DMS 273 (cell line): ENCODE data around the gene CDK3.

Experiments used
- DNase-seq: peaks from one replicate; lab custom pipeline; 2025; ENCODE audit not compliant: unreplicated experiment; lab: John Stamatoyannopoulos, UW

CDK3 gene

GRCh38 chr17:76013377-76013932 is 12.8 kb downstream of the CDK3 start:
- DNase-seq, result no peak

DNA sequence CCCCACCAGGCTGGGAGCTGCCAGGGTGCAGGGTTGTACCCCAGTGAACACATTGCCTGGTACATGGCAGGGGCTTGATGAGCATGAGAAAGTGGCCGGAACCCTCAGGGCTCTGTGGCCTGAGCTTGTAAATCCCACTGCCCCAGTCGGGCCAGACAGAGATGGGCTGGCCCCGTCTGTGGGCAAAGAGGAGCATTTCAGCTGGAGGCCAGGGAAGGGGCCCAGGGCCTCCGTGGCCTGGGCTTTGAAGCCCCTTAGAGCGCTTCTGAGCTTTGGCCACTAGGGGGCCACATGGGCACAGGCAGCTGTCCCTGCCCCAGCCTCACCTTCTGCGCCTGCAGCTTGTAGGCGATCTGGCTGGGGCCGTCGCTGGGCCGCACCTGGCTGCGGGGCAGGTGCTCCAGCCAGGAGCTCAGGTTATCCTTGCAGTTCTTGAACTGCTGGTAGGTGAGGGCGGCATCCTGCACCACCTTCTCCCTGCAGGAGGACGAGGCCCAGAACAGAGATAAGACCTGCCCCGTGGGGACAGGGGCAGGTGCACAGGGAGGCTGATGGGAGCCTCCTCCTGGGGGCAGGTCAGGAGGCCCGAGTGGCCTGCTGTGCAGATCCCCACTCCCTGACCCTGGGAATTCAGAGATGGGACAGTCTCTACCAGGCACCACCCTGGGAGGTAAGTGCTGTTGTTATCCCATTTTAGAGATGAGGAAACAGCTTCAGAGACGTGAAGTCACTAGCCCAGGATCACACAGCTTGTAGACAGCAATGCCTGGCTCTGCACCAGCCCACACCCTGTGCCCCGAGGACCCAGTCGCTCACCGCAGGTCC is 13.7 kb downstream of the CDK3 start:
- DNase-seq, result peak; percentile 93

DNA sequence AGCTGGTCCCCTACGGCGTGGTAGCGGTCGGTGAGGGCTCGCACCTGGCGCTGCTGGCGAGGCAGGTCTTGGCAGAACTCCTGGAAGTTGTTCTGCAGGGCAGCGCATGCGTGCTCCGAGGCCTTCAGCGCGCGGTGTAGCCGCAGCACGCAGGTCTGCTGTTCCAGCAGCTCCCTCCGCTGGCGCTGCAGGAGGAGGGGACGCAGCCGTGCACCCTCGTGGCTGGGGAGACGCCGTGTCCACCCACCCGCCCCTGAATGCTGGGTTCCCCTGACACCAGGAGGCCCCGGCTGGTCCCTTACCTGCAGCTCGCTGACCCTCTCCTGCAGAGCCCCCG is 14.2 kb downstream of the CDK3 start:
- DNase-seq, result peak; percentile 81

- DNase-seq, result no peak
Measured at GRCh38 chr17:76017481-76018339, 17.1 kb downstream of the CDK3 start.

GRCh38 chr17:76018340-76018680 is 17.7 kb downstream of the CDK3 start:
- no peak for DNase-seq

DNA sequence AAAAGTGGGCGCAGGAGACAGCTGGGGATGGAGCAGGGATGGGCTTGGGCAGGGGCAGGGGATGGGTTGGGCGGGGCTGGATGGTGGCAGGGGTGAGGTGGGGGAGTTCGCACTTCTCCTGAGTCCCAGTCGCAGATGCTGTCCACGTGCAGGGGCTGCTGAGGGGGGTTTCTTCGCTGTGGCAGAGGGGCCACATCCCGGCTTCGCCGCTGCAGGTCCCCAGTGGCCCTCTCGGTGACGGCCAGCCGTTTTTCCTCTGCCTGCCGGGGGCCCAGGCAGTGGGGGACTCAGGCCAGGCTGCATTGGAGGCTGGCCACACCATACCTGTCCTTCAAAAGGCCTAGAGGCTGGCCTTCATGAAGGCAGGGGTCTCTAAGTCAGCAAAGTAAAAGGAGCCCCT is 18.1 kb downstream of the CDK3 start:
- no peak for DNase-seq

DNA sequence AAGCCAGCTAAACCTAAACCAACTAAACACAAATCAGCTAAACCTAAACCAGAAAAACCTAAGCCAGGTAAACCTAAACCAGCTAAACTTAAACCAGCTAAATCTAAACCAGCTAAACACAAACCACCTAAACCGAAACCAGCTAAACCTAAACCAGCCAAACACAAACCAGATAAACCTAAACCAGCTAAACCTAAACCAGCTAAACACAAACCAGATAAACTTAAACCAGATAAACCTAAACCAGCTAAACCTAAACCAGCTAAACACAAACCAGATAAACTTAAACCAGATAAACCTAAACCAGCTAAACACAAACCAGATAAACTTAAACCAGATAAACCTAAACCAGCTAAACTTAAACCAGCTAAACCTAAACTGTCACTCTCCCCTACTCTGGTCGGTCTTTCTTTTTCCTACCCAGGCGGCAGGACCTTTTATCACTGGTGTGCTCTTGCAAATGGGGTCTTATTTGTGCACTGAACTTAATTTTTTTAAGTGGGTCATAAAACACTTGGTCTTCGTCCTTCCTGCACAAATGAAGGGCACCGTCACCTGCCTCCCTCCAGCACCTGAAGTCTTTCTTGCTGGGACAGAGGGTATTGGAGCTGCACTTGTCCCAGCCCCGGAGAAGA is 19.3 kb downstream of the CDK3 start:
- DNase-seq, result no peak

- DNase-seq, result no peak
Measured at GRCh38 chr17:76022285-76022684, 21.6 kb downstream of the CDK3 start.

- no peak for DNase-seq
Measured at GRCh38 chr17:76022973-76023899, 22.6 kb downstream of the CDK3 start.

- DNase-seq, result no peak
Measured at GRCh38 chr17:76023900-76024237, 23.2 kb downstream of the CDK3 start.

GRCh38 chr17:76024353-76024752 is 23.7 kb downstream of the CDK3 start:
- no peak for DNase-seq

DNA sequence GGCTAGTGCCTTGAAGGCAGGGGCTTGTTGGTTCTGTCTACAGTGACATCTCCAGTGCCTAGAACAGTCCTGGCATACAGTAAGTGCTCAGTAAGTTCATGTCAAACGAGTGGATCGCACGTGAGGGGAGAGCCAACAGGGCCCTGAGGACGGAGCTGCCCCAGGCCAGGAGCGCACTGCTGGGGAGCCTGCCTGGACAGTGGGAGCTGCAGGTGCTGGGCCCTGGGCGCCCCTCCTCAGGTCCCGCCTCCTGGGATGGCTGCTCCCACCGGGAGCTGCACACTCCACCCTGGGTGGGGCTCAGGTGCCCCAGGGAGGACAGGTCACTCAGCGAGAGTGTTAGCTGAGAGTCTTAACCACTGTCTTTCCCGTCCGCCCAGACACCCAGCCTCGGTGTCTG is 24.6 kb downstream of the CDK3 start:
- no peak for DNase-seq

DNA sequence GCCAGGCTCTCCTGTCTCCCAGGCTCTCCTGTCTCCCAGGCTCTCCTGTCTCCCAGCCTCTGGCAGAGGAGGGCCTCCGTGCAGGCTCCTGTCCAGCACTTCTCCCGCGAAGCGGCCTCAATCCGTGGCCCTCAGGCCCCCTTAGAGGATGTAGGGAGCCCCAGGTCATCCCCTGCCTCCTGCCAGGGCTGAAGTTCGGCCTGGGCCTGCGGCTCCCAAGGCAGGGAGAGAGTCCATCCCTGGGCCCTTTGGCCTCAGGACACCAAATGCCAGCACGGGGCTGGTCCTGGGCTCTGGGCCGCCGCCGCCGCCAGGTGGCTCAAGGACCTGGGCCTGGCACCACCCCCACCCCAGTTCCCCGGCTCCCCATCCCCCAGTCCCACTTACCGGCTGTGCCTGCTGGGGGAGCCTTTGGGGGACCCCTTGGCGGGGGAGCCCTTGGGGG is 26.1 kb downstream of the CDK3 start:
- no peak for DNase-seq

DNA sequence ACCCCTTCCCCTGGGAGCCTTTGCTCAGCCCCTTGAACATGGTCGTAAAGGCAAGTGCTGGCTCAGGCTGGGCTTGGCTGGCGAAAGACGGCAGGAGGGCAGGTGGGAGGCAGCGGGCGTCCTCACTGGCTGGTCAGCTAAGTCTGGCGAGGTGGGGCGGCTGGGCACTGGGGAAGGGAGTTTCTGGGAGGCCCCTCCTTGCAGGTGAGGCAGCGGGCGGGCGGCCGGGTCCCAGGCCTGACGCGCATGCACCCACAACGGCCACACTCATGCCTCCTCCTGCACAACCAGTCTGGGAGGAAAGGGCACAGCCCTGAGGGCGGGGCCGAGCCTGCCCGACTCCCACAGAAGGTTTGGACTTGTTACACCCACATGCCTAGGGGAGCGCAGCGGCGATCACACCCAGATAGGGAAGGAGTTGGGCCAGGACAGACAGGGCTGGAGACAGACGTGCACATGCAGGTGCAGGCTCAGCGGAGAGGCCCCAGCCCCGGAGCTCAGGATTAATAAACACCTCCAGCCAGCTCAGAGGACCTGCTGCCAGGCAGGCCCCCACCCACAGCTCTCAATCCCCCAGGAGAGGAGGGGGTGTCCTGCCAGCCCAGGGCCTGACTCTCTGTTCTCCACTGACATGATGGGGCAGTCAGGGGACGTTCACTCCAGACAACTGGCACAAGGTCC is 26.6 kb downstream of the CDK3 start, which contains the start of gene EVPL:
EVPL (minus strand) TSS at position 148 of the 681 bp plus-strand sequence; CDS start at position 40, 108 bp downstream.
- no peak for DNase-seq

- peak; percentile 90 for DNase-seq
Measured at GRCh38 chr17:76032073-76032779, 31.6 kb downstream of the CDK3 start.

DNA sequence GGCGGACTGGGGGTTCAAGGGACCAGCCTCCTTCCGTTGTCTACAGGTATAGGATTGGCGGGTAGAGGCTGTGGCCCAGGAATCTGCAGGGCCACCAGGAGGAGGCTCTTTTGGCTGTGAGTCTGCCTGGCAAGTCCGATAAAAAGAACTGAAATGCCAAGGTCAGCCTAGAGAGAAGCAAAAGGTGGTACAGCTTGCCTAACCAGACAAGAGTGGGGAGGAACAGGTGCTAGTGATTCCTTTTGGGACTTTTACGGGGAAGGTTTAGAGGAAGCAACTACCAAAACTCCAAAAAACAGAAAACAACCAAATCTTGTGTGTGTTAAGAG is 32.1 kb downstream of the CDK3 start:
- DNase-seq, result no peak

GRCh38 chr17:76033139-76033538 is 32.5 kb downstream of the CDK3 start:
- no peak for DNase-seq

GRCh38 chr17:76034428-76035350 is 34.0 kb downstream of the CDK3 start:
- peak; percentile 78 for DNase-seq
